Measurements from ENCODE around the gene DOCK2. TPM values are rescaled to one million over a fixed set of nuclear protein-coding genes. Genes with fewer than 3 reads are reported as not detected.

DOCK2 gene
- total and polyA plus RNA-seq, 2 of the 8 experiments (the other 6 are each of a cell fraction or from before 2014, with no cell fraction given): 3.9 to 5.7 TPM

- no peak overlapping the region for H2BK12ac ChIP-seq (ENCODE audit: low read depth, low read length)
- no peaks in the 10 kb centered on the region for H3K23me2 ChIP-seq (ENCODE audit: low read depth, low read length)
- H3K23ac ChIP-seq (ENCODE audit: insufficient read length): no peak overlapping the region
- no peak overlapping the region for H3K14ac ChIP-seq (ENCODE audit: insufficient read length)
- no peak overlapping the region for H4K8ac ChIP-seq (ENCODE audit: extremely low read depth, insufficient read depth, low read length)
- H2AK5ac ChIP-seq (ENCODE audit: low read depth, low read length): no peak overlapping the region
- H2BK120ac ChIP-seq (replicated peaks; ENCODE audit: low read depth, low read length): no peak overlapping the region
- no peak overlapping the region for H3K56ac ChIP-seq (replicated peaks; ENCODE audit: insufficient read length, low read depth, low read length)
- no peak overlapping the region for H2BK5ac ChIP-seq (ENCODE audit: low read depth, low read length)
- DNase-seq (ENCODE audit: low read depth in 1 of 2, low spot score in 2 of 2): no peak
- H3K4ac ChIP-seq (replicated peaks; ENCODE audit: insufficient read length, low read depth, low read length): no peak overlapping the region
- ChIA-PET CTCF (ENCODE audit: partially characterized antibody) (interaction anchor here (1.0 kb wide), 1 partner anchor 25 kb away, joined by 3 read pairs; no protein-coding TSS in a partner anchor), POLR2A (ENCODE audit: partially characterized antibody) (interaction anchor here (0.9 kb wide), 1 partner anchor 34 kb away, joined by 4 read pairs; no protein-coding TSS in a partner anchor)
- H3K27me3 ChIP-seq (replicated peaks in 1 of 4; ENCODE audit: control insufficient read depth in 3 of 4, extremely low read depth in 1 of 4, insufficient read depth in 3 of 4, low read length in 3 of 4): no peaks in the 10 kb centered on the region
- no peak overlapping the region for H3K27ac ChIP-seq (ENCODE audit: low read depth, low read length)
- 52% methylated on average over 3 of the region's 3 CpGs; no CpG with 5 or more reads in 1 of the 2 experiments for WGBS, 2 experiments (ENCODE audit: extremely low coverage in 1 of 2, insufficient coverage in 1 of 2, insufficient read length in 1 of 2, insufficient replicate concordance in 2 of 2, low coverage in 1 of 2, low lambda C conversion rate in 2 of 2, missing lambda C conversion rate in 1 of 2)
- no peak for TF ChIP-seq CTBP2 (IDR thresholded peaks at IDR 0.05; ENCODE audit: borderline replicate concordance, insufficient read depth, insufficient read length, low read length)
- TF ChIP-seq EGR1 (IDR thresholded peaks at IDR 0.05; ENCODE audit: borderline replicate concordance, low read depth, low read length): no peak
- TF ChIP-seq CEBPB (IDR thresholded peaks at IDR 0.05; ENCODE audit: low read depth, low read length): no peak
- no peak for TF ChIP-seq RBBP5 (IDR thresholded peaks at IDR 0.05; ENCODE audit: borderline replicate concordance, low read depth, low read length)
- no peak for TF ChIP-seq NRF1 (IDR thresholded peaks at IDR 0.05; ENCODE audit: low read depth, low read length)
- TF ChIP-seq KDM4A (IDR thresholded peaks at IDR 0.05; ENCODE audit: low read depth, low read length, severe bottlenecking): no peak
- no peaks in the 10 kb centered on the region for H3K79me2 ChIP-seq (ENCODE audit: control insufficient read depth in 1 of 2, insufficient read depth in 2 of 2, low read length in 2 of 2)
- no peak overlapping the region for H3K4me2 ChIP-seq (ENCODE audit: insufficient read depth in 1 of 2, low read depth in 2 of 2, low read length in 2 of 2)
- H3K79me1 ChIP-seq (ENCODE audit: low read depth, low read length): no peaks in the 10 kb centered on the region
- no peak overlapping the region for H4K91ac ChIP-seq (replicated peaks; ENCODE audit: insufficient read length, low read length)
- no peaks in the 10 kb centered on the region for H3K9me3 ChIP-seq (ENCODE audit: insufficient read depth in 2 of 2, low read depth in 1 of 2, low read length in 1 of 2)
- no peak overlapping the region for H4K5ac ChIP-seq (ENCODE audit: insufficient read length, low read depth, low read length)
- FAIRE-seq: no peak
- no peak overlapping the region for H2BK15ac ChIP-seq (ENCODE audit: low read length)
- no peak overlapping the region for H3K4me3 ChIP-seq (ENCODE audit: extremely low read depth in 1 of 4, insufficient read depth in 2 of 4, low read depth in 3 of 4, low read length in 4 of 4)
- H3K36me3 ChIP-seq (ENCODE audit: control insufficient read depth in 2 of 4, insufficient read depth in 4 of 4, low read length in 3 of 4): no peaks in the 10 kb centered on the region
- no peak overlapping the region for H3K9ac ChIP-seq (replicated peaks in 1 of 4; ENCODE audit: extremely low read depth in 1 of 4, low read depth in 3 of 4, low read length in 3 of 4)
- H3K4me1 ChIP-seq (replicated peaks in 1 of 4; ENCODE audit: control insufficient read depth in 3 of 4, insufficient read depth in 4 of 4, low read length in 3 of 4): peaks cover 0 to 4% (median 3%) of the 10 kb centered on the region in 4 experiments; a peak in 3 of 7 replicates
- no peak overlapping the region for H2AFZ ChIP-seq (ENCODE audit: low read length)
- H2BK20ac ChIP-seq (ENCODE audit: low read length): no peak overlapping the region
- no peak overlapping the region for H3K18ac ChIP-seq (ENCODE audit: extremely low read depth, low read length)
- no peaks in the 10 kb centered on the region for H4K20me1 ChIP-seq (replicated peaks in 1 of 2; ENCODE audit: control insufficient read depth in 1 of 2, insufficient read depth in 2 of 2, low read length in 2 of 2)
These were observed 409.2 kb downstream of the DOCK2 start for GRCh38 chr5:170046241-170046640.
